Adrenal gland (tissue), 12 donors: ENCODE data around the gene PIK3C2G. TPM values are rescaled to one million over a fixed set of nuclear protein-coding genes. Genes with fewer than 3 reads are reported as not detected.

Experiments used
- DNase-seq, 7 donors: peaks; one replicate each; pipeline ENCODE4 v3.0.0-alpha.2; 2019 to 2020
- H3K27ac ChIP-seq, 5 donors: fragments of 200-600 bp; sonication (generic) in 4 of 5; 1 replicate in 3 of 5; 2 replicates in 2 of 5; pipeline versions ENCODE4 v1.5.1 to v1.8.0; 2016 to 2020; ENCODE audit warnings: mild to moderate bottlenecking in 1 of 5
- H3K27me3 ChIP-seq: fragments of 200-600 bp; 2 replicates; pipeline ENCODE4 v1.8.0; 2021
- H3K36me3 ChIP-seq, 2 donors: fragments of 200-600 bp; replicated peaks in 1 of 2; 1 replicate in 1 of 2; 2 replicates in 1 of 2; pipeline versions ENCODE4 v1.5.1 to v1.8.0; 2018 to 2022
- H3K4me1 ChIP-seq, 2 donors: fragments of 200-600 bp; replicated peaks in 1 of 2; 1 replicate in 1 of 2; 2 replicates in 1 of 2; pipeline versions ENCODE4 v1.5.1 to v1.8.0; 2018 to 2021
- H3K4me3 ChIP-seq, 4 donors: fragments of 200-600 bp; sonication (generic) in 3 of 4; one replicate each; pipeline ENCODE4 v1.5.1; 2016 to 2018
- H3K9me3 ChIP-seq, 3 donors: fragments of 200-600 bp; sonication (generic) in 1 of 3; replicated peaks in 1 of 3; 1 replicate in 2 of 3; 2 replicates in 1 of 3; pipeline versions ENCODE4 v1.5.1 to v1.8.0; 2016 to 2021
- CTCF ChIP-seq, 6 experiments: fragments of 450-650 bp in 4 of 6; fragments of 200-600 bp in 2 of 6; sonication (generic) in 1 of 6; IDR thresholded peaks; 1 replicate in 5 of 6; 2 replicates in 1 of 6; pipeline versions ENCODE4 v1.5.1 to v1.8.0; 2016 to 2021; ENCODE audit warnings: antibody characterized with exemption in 6 of 6, mild to moderate bottlenecking in 2 of 6, moderate library complexity in 1 of 6
- POLR2A ChIP-seq, 2 donors: fragments of 450-650 bp; IDR thresholded peaks; one replicate each; pipeline ENCODE4 v1.6.1; 2017; ENCODE audit warnings: antibody characterized with exemption in 2 of 2, mild to moderate bottlenecking in 2 of 2, moderate library complexity in 1 of 2
- WGBS, 4 donors: extraction: QIAGEN DNeasy Blood & Tissue Kit in 2 of 4; methylation state at CpG; one replicate each; pipeline versions ENCODE4 v1.1.5 to v1.1.7; 2013 to 2017; 5-methylcytosine and 5-hydroxymethylcytosine counted together
- intact Hi-C, 2 donors: fragments of 100-400 bp; cut with DNase I; formaldehyde crosslinking; loops; one replicate each; pipeline versions ENCODE4 v1.14.1 to v1.15.0; 2022 to 2023
- polyA plus RNA-seq, 3 donors: library from polyadenylated mRNA; stranded (reverse); fragments of 200-250 nt in 2 of 3; fragments of 350-450 nt in 1 of 3; fragmentation: Illumina TruSeq in 1 of 3; extraction: RNeasy Lipid Tissue Mini Kit (QIAGEN cat#74804) in 1 of 3; gene quantifications; one replicate each; pipeline ENCODE4 v1.2.3, GENCODE V29; 2013 to 2014
- total RNA-seq, 9 donors: library from RNA; depleted of rRNA in 4 of 9; stranded (reverse); fragments of >200 nt in 4 of 9; fragments of 120-200 nt in 1 of 9; fragmentation: NEBNext Ultra II Directional in 1 of 9; extraction: Animal tissue kit (Norgen Biotek cat#: 25700) in 1 of 9; gene quantifications; one replicate each; pipeline versions ENCODE4 v1.1.0 to v1.2.4, GENCODE V29; 2013 to 2023
- donor health status: healthy with polysubstance abuse.
- donor health status: Bipolar disorder and iron deficiency.
- donor health status: DM: yes; HTN: yes; CAD: no.
- donor health status: DM: no; HTN: no; CAD: no.
- donor health status: DM: no; HTN: no; CAD: no.
- donor health status: DM: yes; HTN: yes; CAD: no.

The PIK3C2G gene
- total and polyA plus RNA-seq, 12 donors, result 0.11 to 1.3 (median 0.54) TPM

GRCh38 chr12:18562531-18562930 is 301.2 kb downstream of the PIK3C2G start:
- Histone ChIP-seq H3K27ac (no peak overlapping the region), H3K9me3 (no peaks in the 10 kb centered on the region), H3K4me3 (no peak overlapping the region), H3K4me1 (peaks cover 0 to 5% of the 10 kb centered on the region in 2 donors), H3K27me3 (no peaks in the 10 kb centered on the region), H3K36me3 (no peaks in the 10 kb centered on the region)
- 83 to 88% (median 86%) methylated on average over 4 of the region's 4 CpGs for WGBS, 4 donors
- TF ChIP-seq CTCF (IDR thresholded peaks at IDR 0.05), result no peak
- TF ChIP-seq POLR2A (IDR thresholded peaks at IDR 0.05), result no peak
- DNase-seq, result no peak
- intact Hi-C loops, result no loop called here

GRCh38 chr12:18564306-18564705 is 303.0 kb downstream of the PIK3C2G start:
- Histone ChIP-seq H3K27ac (no peak overlapping the region), H3K4me3 (no peak overlapping the region), H3K9me3 (no peaks in the 10 kb centered on the region), H3K4me1 (peaks cover 0 to 5% of the 10 kb centered on the region in 2 donors), H3K27me3 (no peaks in the 10 kb centered on the region), H3K36me3 (no peaks in the 10 kb centered on the region)
- TF ChIP-seq CTCF (IDR thresholded peaks at IDR 0.05) (no peak), POLR2A (IDR thresholded peaks at IDR 0.05) (no peak)
- 93 to 95% (median 93%) methylated on average over 1 of the region's 1 CpG for WGBS, 4 donors
- intact Hi-C loops, result no loop called here
- DNase-seq, result no peak

GRCh38 chr12:18567787-18568186 is 306.5 kb downstream of the PIK3C2G start:
- Histone ChIP-seq H3K27me3 (no peaks in the 10 kb centered on the region), H3K4me3 (no peak overlapping the region), H3K27ac (no peak overlapping the region), H3K9me3 (peaks cover 0 to 4% (median 0%) of the 10 kb centered on the region in 3 donors), H3K4me1 (peaks cover 0 to 5% of the 10 kb centered on the region in 2 donors), H3K36me3 (no peaks in the 10 kb centered on the region)
- TF ChIP-seq CTCF (IDR thresholded peaks at IDR 0.05), result no peak
- no peak for TF ChIP-seq POLR2A (IDR thresholded peaks at IDR 0.05)
- WGBS, 4 donors, result 45 to 61% (median 53%) methylated on average over 2 of the region's 2 CpGs
- intact Hi-C loops, result no loop called here
- peak in 6 of 7 donors; percentile 20 to 59 (median 44) for DNase-seq

GRCh38 chr12:18570543-18570942 is 309.2 kb downstream of the PIK3C2G start:
- no peak overlapping the region for H3K27ac ChIP-seq
- TF ChIP-seq POLR2A (IDR thresholded peaks at IDR 0.05) (no peak), CTCF (IDR thresholded peaks at IDR 0.05) (no peak)
- no peaks in the 10 kb centered on the region for H3K4me1 ChIP-seq
- intact Hi-C loops, result no loop called here
- no peaks in the 10 kb centered on the region for H3K27me3 ChIP-seq
- 93 to 98% (median 95%) methylated on average over 4 of the region's 4 CpGs for WGBS, 4 donors
- DNase-seq, result no peak
- peaks cover 0 to 5% (median 0%) of the 10 kb centered on the region in 3 donors for H3K9me3 ChIP-seq
- no peak overlapping the region for H3K4me3 ChIP-seq
- H3K36me3 ChIP-seq, result no peaks in the 10 kb centered on the region
